CD4-positive, alpha-beta T cell treated with Interleukin-10 for 1 hour (primary cell): Measurements from ENCODE around the gene GLDC.

ENCODE experiments used
- DNase-seq: peaks from one replicate; pipeline ENCODE4 v3.0.0-alpha.2; 2020

Gene GLDC

DNA sequence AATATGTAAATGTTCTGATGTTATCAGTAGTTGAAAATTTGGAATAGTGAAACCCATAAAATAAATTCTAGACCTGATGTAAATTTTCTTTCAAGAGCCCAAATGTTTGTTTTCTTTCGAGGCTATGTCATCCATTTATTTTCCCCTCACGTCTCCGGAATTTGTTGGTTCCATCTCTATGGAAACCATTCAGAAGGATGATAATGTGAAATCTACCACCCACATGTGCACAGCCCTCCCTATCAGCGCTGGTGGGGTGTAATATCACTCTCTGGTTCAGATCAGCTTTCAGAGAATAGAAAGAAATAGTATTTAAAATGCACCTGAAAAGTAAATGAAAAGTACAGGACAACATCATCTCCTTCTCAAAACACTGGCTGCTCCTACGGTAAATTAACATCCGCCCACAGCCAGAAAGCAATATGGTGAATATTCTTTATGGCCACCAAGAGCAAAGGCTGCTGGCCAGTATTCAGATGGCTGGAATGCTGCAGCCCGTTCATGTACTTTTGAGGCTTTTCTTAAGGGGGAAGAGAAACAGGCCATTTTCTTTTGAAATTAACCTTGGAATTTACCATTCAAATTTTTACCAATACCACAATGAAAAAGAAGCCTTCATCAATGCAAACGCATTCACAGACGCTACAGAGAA lies 28.5 kb downstream of the GLDC start:
- DNase-seq = no peak

DNA sequence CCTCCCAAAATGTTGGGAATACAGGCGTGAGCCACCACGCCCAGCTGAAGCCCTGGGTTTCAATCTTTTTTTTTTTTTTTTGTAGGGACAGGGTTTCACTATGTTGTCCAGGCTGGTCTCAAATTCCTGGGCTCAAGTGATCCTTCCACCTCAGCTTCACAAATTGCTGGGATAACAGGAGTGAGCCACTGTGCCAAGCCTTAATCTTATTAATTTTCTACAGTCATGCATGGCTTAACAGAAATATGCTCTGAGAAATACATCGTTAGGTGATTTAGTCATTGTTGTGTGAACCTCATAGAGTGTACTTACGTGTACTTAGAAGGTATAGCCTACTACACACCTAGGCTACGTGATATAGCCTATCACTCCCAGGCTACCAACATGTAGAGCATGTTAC lies 31.0 kb downstream of the GLDC start:
- DNase-seq = no peak

DNA sequence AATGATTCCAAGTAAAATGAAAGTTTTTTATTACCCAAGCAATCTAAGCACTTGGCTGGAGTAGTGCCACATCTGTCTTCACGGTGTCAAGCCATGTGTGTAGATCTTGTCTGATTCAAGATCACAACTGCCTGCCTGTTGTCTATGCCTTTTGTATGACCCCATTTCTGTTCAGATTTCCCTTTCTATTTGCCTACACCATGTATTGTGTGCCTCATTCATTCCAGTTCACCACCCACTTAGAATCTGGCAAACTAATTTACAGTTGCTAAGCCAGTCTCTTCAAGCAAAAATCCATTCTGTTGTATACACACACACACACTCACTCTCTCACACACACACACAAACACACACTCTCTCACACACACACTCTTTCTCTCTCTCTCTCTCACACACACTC lies 33.7 kb downstream of the GLDC start:
- DNase-seq = no peak

DNA sequence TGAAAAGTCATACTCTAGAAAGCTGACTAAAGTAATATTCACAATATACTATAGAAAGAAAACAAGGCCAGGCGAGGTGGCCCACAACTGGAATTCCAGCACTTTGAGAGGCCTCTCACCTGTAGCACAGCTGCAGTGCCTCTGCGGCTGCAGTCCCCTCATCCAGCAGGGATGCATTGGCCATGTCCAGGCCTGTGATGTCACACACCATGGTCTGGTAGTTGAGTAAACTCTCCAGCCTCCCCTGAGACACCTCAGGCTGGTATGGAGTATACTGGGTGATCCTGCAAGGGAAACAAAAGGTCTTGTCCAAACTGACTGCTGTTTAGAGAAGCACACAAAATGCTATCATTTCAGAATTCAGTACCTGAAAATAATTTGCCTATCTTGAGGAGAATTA lies 35.5 kb downstream of the GLDC start:
- DNase-seq = no peak

DNA sequence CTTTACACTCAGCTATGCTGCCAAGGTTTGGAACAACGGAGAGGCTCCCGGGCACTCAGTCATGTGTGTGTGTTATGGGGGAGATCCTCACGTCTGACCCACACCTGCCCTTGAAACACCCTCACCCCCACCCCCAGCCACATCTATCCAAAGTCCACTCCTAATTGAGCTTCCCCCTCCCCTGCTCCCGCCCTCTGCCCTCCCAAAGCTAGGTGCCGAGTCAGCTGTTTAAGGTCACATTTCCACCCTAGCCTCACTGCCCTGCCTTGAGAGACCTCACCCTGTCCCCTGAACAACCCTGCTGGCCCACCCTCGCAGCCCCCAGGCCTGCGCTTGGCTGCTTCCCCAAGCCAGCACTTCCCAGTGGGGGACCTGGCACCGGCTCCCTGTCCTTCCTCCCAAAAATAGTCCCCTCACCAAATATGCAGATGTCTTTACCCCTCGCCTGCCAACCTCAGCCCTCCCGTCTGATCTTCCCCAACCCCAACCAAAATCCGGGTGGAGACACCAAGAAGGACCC lies 36.0 kb downstream of the GLDC start:
- DNase-seq = no peak

DNA sequence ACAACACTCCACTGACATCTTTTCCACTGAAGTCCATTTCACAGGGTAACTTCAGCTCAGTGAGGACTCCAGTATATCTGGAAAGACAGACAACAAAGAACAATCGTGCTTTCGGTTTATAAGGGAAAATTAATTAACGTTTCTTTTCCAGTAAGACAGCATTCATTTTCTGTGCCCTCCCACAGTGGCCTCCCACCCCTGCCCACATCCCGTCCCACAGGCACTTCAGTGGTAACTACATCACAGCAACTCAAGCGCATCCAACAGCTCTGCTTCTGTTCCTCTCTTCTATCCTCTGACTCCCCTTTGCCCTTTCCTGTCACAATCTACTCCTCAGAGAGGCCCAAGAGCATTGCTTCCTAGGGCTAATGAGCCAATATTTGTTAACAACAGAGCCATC lies 40.3 kb downstream of the GLDC start:
- no peak for DNase-seq

DNA sequence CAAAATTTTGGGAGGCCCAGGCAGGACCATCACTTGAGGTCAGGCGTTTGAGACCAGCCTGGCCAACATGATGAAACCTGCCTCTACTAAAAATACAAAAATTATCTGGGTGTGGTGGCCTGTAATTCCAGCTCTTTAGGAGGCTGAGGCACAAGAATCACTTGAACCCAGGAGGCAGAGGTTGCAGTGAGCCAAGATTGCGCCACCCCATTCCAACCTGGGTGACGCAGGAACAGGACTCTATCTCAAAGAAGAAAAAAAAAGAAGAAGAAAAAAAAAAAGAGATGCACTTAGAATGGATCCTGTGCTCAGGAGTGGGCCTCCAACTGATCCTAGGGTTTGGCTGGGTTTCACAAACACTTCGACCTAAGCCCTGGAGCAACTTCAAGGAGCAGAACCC lies 45.1 kb downstream of the GLDC start:
- DNase-seq = no peak

DNA sequence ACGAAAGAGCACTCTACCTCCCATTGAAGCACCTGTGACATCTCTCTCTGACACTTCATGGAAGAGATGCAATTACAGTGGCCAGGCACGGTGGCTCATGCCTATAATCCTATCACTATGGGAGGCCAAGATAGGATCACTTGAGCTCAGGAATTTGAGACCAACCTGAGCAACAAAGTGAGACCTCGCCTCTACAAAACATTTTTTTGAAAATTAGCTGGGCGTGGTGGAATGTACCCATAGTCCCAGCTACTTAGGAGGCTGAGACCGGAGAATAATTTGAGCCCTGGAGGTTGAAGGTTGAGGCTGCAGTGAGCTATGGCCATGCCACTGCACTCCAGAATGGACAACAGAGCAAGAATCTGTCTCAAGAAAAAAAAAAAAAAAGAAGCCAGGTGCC lies 45.5 kb downstream of the GLDC start:
- DNase-seq = no peak

DNA sequence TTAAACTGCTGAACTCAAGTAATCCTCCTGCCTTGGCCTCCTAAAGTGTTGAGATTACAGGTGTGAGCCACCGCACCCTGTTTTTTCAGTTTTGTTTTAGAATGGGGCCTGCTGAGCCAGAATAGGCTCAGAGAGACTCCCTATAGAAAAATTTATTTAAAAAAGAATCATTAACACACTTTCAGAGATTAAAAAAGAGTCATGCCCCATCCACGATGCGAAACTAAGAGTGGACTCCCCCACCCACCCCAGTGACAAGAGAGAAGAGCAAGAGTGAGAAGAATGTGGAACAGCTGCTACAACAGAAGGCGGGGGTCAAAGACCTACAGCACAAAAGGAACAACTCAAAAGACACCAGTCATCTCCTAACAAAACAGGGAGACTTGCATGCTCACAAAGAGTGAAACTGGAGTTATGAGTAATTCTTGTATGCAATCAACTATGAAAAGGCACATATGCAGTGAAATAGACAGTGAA lies 47.2 kb downstream of the GLDC start:
- no peak for DNase-seq

DNA sequence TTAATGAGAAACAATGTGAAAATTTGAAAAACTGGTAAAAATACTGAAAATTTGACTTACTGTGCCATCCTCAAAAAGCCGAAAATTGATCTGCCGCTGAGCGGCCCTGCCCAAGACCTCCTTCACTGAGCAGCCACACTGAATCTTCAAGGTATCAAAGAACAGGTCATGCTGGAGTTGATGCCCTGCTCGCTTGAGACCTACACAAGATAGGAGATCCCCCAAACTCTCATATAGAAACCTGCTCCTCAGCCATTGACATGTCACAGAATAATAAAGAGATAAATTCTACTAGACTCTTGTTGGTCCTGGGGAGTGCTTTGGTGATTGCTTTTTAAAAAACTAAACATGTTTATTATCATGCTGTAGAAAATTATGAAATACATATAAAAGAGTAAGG lies 52.7 kb downstream of the GLDC start:
- DNase-seq = no peak

DNA sequence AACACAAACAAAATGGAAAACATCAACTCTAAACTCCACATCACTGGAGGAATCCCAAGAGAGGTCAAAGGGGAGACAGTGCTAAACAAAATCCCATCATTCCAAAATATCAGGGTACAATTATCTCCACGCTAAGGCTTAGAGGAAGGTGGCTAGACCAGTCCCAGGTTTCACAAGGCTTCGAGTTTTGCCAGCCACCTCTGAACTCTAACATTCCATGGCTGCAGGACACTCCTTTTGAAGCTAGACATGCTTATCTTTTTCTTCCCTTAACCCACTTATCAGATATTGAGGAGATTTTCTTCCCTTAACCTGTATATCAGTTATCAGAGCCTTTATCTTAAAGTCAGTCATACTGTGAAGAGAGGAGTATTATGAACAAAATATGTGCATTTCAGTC lies 53.3 kb downstream of the GLDC start:
- DNase-seq = no peak

DNA sequence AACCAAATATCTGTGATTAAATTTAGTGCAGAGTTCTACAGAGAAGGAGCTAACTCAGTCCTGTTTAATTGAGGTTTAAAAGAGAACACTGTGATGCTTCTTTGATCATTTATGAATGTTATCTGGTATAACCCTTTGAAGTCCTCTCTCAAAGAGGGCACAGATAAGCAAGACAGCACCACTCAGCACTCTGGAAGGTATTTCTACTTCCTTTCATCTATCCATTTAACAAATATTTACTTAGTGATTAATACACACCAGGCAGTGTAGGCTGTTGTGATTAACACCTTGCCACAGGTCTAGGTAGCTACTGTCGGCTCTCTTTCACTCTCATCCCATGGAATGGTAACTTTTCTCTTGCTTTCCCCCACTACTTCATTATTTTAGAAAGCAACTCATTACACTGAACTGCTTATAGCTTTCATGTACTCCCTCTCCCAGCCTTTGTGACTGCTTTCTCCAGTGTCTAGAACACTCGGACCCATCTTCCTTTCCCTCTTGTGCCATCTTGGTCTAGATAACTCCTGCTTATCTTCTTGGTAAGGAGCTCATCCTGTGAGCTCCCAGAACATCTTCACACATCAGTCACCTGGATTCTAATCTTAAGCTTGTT lies 54.7 kb downstream of the GLDC start:
- no peak for DNase-seq

DNA sequence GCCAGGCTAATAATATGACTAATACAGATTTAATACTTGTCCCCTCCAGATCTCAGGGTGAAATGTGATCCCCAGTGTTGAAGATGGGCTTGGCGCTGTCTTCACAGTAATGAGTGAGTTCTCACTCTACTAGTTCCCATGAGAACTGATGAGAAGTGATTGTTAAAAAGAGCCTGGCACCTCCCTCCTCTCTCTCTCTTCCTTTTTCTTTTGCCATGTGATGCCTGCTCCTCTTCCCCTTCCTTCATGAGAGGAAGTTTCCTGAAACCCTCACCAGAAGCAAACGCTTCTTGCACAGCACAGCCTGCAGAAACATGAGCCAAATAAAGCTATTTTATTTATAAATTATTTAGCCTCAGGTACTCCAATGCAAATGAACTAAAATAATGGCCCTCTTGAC lies 55.2 kb downstream of the GLDC start:
- DNase-seq = no peak

DNA sequence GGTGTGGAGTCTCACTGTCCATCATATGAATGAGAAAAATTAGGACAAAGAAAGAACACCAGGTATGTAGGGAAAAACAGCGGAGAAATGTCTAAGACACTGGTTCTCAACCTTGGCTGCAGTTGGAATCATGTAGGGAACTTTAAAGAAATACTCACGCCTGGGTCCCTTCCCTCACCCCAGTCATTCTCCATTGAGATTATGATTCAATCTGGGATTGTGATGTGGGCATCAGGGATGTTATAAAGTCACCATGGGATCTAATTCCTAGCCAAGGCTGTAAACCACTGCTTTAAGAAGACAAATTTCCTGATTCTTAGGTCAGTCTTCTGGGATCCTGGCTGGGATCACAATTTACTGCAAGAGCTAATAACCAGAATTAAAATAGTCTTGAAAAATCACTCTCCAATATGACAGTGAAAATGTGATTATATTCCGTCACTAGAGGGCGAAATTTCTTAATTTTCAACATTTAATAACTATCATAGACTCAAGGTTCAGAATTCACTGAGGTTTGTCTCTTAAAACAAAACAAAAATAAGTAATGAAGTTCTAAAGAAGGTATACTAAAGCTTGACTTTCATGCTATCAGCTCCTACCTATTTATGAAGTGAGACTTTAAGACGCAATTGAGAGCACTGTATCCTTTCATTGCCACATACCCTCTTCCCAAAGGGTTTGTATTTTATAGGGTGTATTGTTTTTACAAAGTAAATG lies 60.5 kb downstream of the GLDC start:
- DNase-seq = peak; percentile 42

DNA sequence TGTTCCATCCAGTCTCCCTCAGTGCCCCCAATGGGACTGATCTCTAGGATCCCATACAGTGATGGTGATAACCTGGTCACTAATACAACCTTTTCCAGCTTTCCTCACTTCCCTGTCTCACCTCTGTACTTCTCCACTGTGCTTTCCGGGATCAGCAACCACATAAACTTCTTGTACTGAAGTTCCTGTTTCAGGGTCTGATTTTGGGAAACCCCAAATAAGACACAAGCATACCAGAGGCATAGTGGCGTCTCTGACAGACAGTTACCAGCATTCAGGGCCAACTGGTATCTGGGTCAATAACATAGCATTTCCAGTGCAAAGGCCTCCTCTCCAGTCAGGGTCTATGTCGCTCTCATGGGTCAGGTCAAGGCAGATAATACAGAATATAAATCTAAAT lies 64.3 kb downstream of the GLDC start:
- DNase-seq = no peak

DNA sequence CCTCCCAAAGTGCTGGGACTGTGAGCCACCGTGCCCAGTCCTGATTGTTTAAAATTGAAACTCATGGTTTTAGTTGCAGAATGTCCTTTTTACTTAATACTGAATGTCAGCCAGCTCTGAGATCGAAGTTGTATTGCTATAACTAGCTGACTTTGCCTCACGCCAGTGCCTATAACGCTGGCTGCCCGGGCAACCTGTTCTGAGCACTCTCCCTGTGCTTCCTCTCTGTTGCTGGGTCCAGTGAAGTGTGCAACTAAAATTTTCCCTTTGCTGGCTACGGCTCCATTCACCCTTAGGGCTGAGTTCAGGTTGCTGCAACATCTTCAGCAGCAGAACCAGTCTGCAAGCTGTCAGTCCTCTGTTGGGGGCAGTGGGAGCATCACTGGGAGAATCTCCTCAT lies 65.9 kb downstream of the GLDC start:
- DNase-seq = no peak

DNA sequence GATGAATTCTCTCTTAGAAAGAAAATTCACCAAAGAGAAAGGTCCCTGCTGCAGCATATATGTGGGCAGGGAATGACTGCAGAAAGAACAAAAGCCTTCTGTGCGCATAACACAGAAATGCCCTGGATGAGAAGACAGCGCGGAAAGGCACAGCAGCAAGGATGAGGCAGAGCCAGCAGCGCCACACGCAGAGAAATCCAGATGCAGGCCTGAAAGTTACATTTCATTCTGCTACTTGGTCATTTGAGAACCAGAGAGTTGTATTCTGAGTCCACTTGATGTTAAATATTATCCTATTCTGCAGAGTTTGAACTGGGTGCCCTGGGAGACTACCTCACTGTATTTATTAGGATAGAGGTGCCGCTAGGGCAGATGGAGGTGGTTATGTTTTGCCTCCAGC lies 68.5 kb downstream of the GLDC start:
- DNase-seq = no peak

DNA sequence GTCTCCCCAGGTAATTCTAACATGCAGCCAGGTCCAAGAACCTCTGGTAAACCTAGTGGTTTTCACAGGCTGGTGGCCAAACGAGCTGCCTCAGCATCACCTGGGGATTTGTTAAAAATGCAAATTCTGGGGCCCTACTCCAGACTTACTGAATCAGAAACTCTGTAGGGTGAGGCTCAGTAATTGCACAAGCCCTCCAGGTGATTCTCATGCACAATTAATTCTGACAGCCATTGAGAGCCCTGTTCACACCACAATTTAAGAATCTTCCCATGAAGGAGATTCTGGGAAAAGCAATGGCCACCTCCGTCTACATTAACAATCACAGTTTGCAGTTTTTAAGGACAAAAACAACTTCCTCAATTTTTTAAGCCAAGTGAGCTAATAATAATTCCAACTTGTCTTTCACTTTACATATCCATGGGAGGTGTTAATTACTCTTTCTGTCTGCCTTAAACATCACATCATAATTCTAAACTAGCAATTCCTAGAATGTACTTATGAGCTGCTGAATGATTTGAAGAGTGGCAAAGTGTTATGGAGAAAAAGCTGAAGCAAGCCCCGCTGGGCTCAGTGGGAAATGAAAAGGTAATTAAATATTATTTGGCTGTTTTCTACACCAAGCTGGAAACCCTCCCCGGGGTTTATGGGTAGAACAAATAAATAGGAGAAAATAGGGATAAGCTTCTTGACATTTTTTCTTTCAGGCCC lies 70.0 kb downstream of the GLDC start:
- DNase-seq = no peak

DNA sequence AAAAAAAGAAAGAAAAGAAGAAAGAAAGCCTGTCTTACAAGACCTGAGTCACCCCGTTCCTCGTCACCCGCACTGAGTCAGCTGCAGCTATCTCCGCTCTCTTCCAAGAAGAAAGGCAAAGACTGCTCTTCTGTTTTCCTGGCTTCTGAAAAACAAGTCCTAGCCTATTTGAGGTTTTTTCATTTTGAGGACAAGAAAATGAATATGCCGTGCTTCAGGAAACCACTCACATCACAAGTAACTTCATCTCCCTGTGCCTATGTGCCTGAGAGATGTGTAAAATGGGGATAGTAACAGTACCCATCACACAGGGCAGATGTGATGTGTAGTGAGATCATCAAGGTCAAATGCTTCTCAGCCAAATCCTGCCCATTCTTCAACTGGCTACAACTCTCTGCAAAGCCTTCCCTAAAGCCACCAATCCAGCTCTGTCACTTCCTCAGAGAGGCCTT lies 78.4 kb downstream of the GLDC start:
- DNase-seq = no peak

DNA sequence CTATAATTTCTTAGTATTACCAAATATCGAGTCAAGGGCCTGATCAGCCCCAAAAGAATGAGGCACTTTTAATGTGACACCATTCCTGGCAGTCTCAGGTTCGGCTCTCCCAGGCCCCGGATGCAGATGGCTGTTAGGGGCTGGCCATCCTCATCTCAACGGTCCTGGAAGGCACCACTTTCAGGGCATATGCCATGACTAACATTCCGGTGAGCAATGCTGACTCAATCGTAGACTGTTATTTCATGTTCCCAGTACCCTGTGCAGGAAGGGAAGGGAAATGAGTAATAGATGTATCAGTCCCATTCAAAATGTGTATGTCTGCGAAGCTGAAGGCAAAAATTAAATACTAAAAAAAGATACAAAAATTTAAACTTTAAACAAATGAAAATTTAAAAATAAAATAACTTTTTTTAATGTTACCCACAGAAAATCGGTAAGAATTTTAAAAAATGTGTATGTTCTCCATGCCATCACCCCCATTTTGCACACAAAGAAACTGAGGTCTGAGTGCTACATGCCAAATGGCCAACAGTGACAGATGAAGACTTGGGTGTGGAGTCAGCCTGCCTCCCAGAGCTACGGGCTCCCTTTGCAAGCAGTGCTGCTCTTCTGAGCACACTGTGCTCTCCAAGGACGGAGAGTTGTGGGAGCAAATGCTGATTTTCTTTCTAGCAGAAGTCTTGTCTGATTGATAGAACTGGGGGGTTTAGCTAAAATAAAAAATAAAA lies 79.0 kb downstream of the GLDC start:
- DNase-seq = no peak

DNA sequence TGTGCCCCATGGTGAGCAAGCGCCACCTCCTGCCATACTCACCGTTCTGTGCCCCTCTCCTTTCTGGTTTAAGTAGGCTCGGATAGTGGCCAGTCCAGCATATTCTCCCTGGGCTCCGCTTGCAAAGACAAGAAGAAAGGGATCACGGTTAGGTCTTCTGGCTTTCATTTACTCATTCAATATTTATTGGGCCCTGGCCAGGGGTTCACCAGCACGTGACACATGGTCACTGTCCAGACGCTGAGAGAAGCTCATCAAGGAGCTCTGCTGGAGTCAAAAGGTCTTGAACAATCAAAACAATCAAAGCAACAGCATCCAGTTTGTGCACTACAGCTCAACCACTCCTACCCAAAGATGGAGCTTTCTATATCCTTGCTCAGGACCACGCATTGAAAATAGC lies 80.2 kb downstream of the GLDC start:
- no peak for DNase-seq

DNA sequence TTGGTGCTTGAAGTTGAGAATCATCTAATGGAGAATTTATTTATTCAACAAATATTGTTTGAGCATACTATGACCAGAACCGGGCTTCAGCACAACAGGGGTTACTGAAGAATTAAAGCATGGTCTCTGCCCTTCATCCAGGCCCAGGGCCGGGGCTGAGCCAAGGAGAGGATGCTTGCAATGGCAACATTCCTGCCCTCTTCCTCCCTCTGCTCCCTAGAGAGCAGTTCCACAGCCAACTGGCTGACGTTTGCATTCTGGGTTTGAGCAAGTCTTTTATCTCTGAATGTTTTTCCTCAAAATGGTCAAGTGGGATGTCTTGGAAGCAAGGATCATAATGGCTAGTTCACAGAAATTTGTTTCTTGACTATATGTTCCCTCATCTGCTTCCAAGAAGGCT lies 80.7 kb downstream of the GLDC start:
- no peak for DNase-seq

DNA sequence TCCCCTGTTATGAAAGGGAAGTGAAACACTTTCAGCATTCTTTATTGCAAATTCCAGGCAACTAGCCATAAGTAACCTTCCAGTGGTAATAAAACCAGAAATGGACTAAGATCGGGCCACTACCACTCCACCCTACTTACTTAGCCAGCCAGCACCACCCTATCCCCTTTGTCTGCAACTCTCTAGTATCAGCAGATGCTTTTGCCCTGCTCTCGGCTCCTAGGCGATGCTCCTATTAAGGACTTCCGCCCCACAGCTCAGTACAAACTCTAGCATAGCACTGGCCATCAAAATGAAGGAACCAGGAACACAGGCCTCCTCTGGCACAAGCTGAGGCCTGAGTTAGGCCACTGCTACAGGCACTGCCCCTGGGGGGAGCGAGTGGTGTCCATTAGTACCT lies 81.2 kb downstream of the GLDC start:
- DNase-seq = no peak
